Neural progenitor cell (in vitro differentiated cells): ENCODE results near the gene UACA.

ENCODE experiments used
- CTCF ChIP-seq: fragments of 200-600 bp; sonication (generic); IDR thresholded peaks from 2 replicates; pipeline ENCODE4 v1.5.1; 2017; ENCODE audit warnings: antibody characterized with exemption, mild to moderate bottlenecking
- EZH2 ChIP-seq: fragments of 200-600 bp; sonication (generic); IDR thresholded peaks from 2 replicates; pipeline ENCODE4 v1.6.1; 2017; ENCODE audit warnings: antibody characterized with exemption, mild to moderate bottlenecking, moderate library complexity

GRCh38 chr15:70792171-70792573 is 28.8 kb upstream of the UACA start:
- no peak for TF ChIP-seq CTCF
- TF ChIP-seq EZH2, result no peak
